Measurements from ENCODE around the gene FREM2.

DNA sequence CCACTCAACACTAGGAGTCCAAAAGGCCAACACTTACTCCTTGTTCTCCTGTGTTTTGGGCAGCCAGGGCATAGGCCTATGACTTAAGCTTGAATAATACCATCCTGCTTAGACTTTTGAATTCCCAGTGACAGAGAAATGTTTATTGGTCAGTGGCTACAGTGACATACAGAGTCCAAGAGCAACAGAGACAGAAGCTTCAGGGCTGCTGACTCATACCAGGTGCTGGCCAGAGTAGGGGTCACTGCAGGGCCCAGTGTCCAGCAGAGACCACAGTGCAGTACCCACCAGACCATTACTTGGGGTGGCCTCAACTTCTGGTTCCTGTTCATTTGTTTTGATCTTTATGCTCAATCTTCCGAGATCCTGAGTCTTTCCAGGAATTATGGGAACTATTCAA lies 6.0 kb upstream of the FREM2 start:
- TF ChIP-seq, protein P1, sequence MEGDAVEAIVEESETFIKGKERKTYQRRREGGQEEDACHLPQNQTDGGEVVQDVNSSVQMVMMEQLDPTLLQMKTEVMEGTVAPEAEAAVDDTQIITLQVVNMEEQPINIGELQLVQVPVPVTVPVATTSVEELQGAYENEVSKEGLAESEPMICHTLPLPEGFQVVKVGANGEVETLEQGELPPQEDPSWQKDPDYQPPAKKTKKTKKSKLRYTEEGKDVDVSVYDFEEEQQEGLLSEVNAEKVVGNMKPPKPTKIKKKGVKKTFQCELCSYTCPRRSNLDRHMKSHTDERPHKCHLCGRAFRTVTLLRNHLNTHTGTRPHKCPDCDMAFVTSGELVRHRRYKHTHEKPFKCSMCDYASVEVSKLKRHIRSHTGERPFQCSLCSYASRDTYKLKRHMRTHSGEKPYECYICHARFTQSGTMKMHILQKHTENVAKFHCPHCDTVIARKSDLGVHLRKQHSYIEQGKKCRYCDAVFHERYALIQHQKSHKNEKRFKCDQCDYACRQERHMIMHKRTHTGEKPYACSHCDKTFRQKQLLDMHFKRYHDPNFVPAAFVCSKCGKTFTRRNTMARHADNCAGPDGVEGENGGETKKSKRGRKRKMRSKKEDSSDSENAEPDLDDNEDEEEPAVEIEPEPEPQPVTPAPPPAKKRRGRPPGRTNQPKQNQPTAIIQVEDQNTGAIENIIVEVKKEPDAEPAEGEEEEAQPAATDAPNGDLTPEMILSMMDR (conservative IDR thresholded peaks at IDR 0.05; ENCODE audit: low read depth, low read length): no peak
- TF ChIP-seq POLR2A (IDR thresholded peaks at IDR 0.05; ENCODE audit: low read depth, low read length) (no peak), RCOR1 (IDR thresholded peaks at IDR 0.05; ENCODE audit: insufficient replicate concordance, low read length) (no peak), RFX5 (IDR thresholded peaks at IDR 0.05; ENCODE audit: low read depth, low read length) (no peak), FOS (IDR thresholded peaks at IDR 0.05; ENCODE audit: low read depth, low read length) (no peak), BHLHE40 (IDR thresholded peaks at IDR 0.05; ENCODE audit: low read depth, low read length) (no peak), USF2 (IDR thresholded peaks at IDR 0.05; ENCODE audit: low read depth, low read length) (no peak), CHD1 (IDR thresholded peaks at IDR 0.05; ENCODE audit: low read depth, low read length) (no peak), SMC3 (IDR thresholded peaks at IDR 0.05; ENCODE audit: low read depth, low read length) (no peak), RAD21 (IDR thresholded peaks at IDR 0.05; ENCODE audit: low read length) (no peak), CEBPB (IDR thresholded peaks at IDR 0.05; ENCODE audit: low read depth, low read length) (no peak), NFE2L2 (IDR thresholded peaks at IDR 0.05; ENCODE audit: low read depth, low read length) (no peak), MXI1 (IDR thresholded peaks at IDR 0.05; ENCODE audit: borderline replicate concordance, low read depth, low read length) (no peak)
- TF ChIP-seq, protein P2, sequence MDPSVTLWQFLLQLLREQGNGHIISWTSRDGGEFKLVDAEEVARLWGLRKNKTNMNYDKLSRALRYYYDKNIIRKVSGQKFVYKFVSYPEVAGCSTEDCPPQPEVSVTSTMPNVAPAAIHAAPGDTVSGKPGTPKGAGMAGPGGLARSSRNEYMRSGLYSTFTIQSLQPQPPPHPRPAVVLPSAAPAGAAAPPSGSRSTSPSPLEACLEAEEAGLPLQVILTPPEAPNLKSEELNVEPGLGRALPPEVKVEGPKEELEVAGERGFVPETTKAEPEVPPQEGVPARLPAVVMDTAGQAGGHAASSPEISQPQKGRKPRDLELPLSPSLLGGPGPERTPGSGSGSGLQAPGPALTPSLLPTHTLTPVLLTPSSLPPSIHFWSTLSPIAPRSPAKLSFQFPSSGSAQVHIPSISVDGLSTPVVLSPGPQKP (IDR thresholded peaks at IDR 0.05; ENCODE audit: borderline replicate concordance, low read depth, low read length): no peak

Measured in IMR-90 (cell line).